Colonic mucosa (tissue), 4 donors: ENCODE data around the gene GIMD1. TPM values are rescaled to one million over a fixed set of nuclear protein-coding genes. Genes with fewer than 3 reads are reported as not detected.

Experiments used
- DNase-seq: peaks from one replicate; pipeline ENCODE4 v3.0.0-alpha.2; 2020
- H3K27ac ChIP-seq: fragments of 200-600 bp; one replicate; pipeline ENCODE4 v1.8.0; 2021
- H3K27me3 ChIP-seq: fragments of 200-600 bp; one replicate; pipeline ENCODE4 v1.8.0; 2021
- H3K36me3 ChIP-seq: fragments of 200-600 bp; one replicate; pipeline ENCODE4 v1.8.0; 2021
- H3K4me1 ChIP-seq: fragments of 200-600 bp; one replicate; pipeline ENCODE4 v1.8.0; 2021; ENCODE audit warnings: mild to moderate bottlenecking
- H3K4me3 ChIP-seq: fragments of 200-600 bp; one replicate; pipeline ENCODE4 v1.8.0; 2021
- H3K9ac ChIP-seq, 2 donors: one replicate each; pipeline ENCODE4 v1.7.0; 2013; ENCODE audit warnings: control low read depth in 2 of 2, low read depth in 2 of 2, low read length in 2 of 2
- H3K9me3 ChIP-seq: fragments of 200-600 bp; one replicate; pipeline ENCODE4 v1.8.0; 2021
- intact Hi-C: fragments of 100-400 bp; cut with DNase I; formaldehyde crosslinking; loops from one replicate; pipeline ENCODE4 v1.14.1; 2022
- total RNA-seq, 2 donors: library from RNA; stranded (reverse); fragmentation: NEBNext Ultra II Directional in 1 of 2; extraction: Animal tissue kit (Norgen Biotek cat#: 25700) in 1 of 2; gene quantifications; one replicate each; pipeline ENCODE4 v1.2.1, GENCODE V29; 2021
- TF ChIP-seq, protein P1 (sequence below): fragments of 200-600 bp; IDR thresholded peaks from one replicate; pipeline ENCODE4 v1.8.0; 2022; ENCODE audit warnings: antibody characterized with exemption, mild to moderate bottlenecking
- donor health status: healthy.
- donor health status: DM: no; HTN: no; CAD: no.
- donor health status: DM: no; HTN: no; CAD: no.

Gene GIMD1
- total RNA-seq, 2 donors from 2014 or later = not detected

DNA sequence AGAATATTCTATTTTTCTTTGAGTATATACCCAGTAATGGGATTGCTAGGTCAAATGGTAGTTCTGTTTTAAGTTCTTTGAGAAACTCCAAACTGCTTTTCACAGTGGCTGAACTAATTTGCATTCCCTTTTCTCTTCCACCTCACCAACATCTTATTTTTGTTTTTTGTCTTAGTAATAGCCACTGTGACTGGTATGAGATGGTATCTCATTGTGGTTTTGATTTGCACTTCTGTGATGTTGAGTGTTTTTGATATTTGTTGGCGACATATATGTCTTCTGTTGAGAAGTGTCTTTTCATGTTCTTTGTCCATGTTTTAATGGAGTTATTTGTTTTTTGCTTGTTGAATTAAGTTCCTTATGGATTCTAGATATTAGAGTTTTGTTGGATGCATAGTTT is 27.8 kb downstream of the GIMD1 start:
- Histone ChIP-seq H3K9me3 (no peaks in the 10 kb centered on the region), H3K27ac (no peak overlapping the region), H3K9ac (no peak overlapping the region), H3K36me3 (no peaks in the 10 kb centered on the region), H3K4me1 (no peaks in the 10 kb centered on the region), H3K4me3 (no peak overlapping the region), H3K27me3 (no peaks in the 10 kb centered on the region)
- DNase-seq = no peak
- intact Hi-C loops = no loop called here
- TF ChIP-seq, protein P1, sequence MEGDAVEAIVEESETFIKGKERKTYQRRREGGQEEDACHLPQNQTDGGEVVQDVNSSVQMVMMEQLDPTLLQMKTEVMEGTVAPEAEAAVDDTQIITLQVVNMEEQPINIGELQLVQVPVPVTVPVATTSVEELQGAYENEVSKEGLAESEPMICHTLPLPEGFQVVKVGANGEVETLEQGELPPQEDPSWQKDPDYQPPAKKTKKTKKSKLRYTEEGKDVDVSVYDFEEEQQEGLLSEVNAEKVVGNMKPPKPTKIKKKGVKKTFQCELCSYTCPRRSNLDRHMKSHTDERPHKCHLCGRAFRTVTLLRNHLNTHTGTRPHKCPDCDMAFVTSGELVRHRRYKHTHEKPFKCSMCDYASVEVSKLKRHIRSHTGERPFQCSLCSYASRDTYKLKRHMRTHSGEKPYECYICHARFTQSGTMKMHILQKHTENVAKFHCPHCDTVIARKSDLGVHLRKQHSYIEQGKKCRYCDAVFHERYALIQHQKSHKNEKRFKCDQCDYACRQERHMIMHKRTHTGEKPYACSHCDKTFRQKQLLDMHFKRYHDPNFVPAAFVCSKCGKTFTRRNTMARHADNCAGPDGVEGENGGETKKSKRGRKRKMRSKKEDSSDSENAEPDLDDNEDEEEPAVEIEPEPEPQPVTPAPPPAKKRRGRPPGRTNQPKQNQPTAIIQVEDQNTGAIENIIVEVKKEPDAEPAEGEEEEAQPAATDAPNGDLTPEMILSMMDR = no peak

DNA sequence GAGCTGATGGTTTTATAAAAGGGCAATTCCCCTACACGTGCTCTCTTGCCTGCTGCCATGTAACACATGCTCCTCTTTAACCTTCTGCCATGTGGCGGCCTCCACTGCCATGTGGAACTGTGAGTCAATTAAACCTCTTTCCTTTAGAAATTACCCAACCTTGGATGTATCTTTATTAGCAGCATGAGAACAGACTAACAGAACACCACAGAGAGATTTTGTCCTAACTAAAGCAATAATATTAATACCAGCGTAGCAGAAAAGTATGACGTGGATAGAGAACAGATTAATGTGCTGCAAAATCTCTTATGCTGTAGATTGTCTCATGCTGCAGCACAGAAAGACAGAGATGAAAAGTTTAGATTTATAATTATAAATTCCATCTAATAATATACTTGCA is 29.1 kb downstream of the GIMD1 start:
- H3K36me3 ChIP-seq = no peaks in the 10 kb centered on the region
- intact Hi-C loops = no loop called here

DNA sequence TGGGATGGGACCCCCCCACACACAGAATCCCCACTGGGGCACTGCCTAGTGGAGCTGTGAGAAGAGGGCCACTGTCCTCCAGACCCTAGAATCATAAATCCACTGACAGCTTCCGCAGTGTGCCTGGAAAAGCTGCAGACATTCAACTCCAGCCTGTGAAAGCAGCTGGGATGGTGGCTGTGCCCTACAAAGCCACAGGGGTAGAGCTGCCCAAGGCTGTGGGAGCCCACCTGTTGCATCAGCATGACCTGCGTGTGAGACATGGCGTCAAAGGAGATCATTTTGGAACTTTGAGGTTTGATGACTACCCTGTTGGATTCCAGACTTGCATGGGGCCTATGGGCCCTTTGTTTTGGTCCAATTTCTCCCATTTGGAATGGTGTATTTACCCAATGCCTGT is 29.9 kb downstream of the GIMD1 start:
- Histone ChIP-seq H3K4me1 (no peaks in the 10 kb centered on the region), H3K9ac (no peak overlapping the region), H3K27ac (no peak overlapping the region), H3K36me3 (no peaks in the 10 kb centered on the region), H3K9me3 (no peaks in the 10 kb centered on the region), H3K4me3 (no peak overlapping the region), H3K27me3 (no peaks in the 10 kb centered on the region)
- no peak for DNase-seq
- TF ChIP-seq, protein P1 = no peak
- intact Hi-C loops = no loop called here

More for the DNA sequence above, 29.1 kb downstream of the GIMD1 start:
- Histone ChIP-seq H3K4me3 (no peak overlapping the region), H3K27ac (no peak overlapping the region), H3K27me3 (no peaks in the 10 kb centered on the region), H3K9ac (no peak overlapping the region), H3K4me1 (no peaks in the 10 kb centered on the region), H3K9me3 (no peaks in the 10 kb centered on the region)
- TF ChIP-seq, protein P1 = no peak
- DNase-seq = no peak

DNA sequence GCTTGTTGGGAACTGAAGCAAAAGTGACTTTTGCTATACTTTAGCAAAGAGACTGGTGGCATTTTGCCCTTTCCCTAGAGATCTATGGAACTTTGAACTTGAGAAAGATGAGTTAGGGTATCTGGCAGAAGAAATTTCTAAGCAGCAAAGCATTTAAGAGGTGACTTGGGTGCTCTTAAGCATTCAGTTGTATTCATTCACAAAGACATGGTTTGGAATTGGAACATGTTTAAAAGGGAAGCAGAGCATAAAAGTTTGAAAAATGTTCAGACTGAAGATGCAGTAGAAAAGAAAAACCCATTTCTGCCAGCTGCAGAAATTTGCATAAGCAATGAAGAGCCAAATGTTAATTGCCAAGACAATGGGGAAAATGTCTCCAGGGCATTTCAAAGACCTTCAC is 30.7 kb downstream of the GIMD1 start:
- Histone ChIP-seq H3K36me3 (no peaks in the 10 kb centered on the region), H3K9ac (no peak overlapping the region)
- intact Hi-C loops = no loop called here

DNA sequence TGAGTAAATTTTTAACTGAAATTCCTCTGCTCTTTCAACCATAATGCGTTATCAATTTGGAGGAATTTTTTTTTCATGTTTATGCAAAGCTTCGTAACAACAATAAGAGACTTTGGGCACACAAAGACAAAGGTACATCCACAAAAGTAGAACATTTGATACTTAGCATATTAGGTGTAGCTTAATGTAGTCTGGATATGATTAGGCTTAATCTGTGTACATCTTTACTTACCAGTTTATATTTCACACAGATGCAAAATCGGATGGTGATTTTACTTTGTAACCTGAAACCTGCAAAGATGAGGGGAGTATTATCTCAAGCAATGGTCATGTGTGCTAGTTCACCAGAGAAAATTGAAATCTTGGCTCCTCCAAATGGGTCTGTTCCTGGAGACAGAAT is 32.0 kb downstream of the GIMD1 start:
- H3K4me3 ChIP-seq = no peak overlapping the region
- no peaks in the 10 kb centered on the region for H3K4me1 ChIP-seq
- H3K9me3 ChIP-seq = no peaks in the 10 kb centered on the region
- no peak for DNase-seq
- intact Hi-C loops = no loop called here
- no peaks in the 10 kb centered on the region for H3K36me3 ChIP-seq
- H3K27ac ChIP-seq = no peak overlapping the region
- no peaks in the 10 kb centered on the region for H3K27me3 ChIP-seq
- TF ChIP-seq, protein P1 = no peak
- no peak overlapping the region for H3K9ac ChIP-seq

More for the DNA sequence above, 30.7 kb downstream of the GIMD1 start:
- H3K4me3 ChIP-seq = no peak overlapping the region
- no peaks in the 10 kb centered on the region for H3K9me3 ChIP-seq
- DNase-seq = no peak
- TF ChIP-seq, protein P1 = no peak
- H3K27me3 ChIP-seq = no peaks in the 10 kb centered on the region
- no peak overlapping the region for H3K27ac ChIP-seq
- H3K4me1 ChIP-seq = no peaks in the 10 kb centered on the region
